GM23338 (cell line): ENCODE results near the gene SIL1.
"Not testable (repeated sequence)": the region's sequence is repeated elsewhere in the genome, so short reads cannot be mapped to it uniquely, and the experiment has no call there.

Source experiments
- CREB1 ChIP-seq: fragments of 250-450 bp; sonication (Bioruptor Pico); IDR thresholded peaks from 2 replicates; pipeline ENCODE4 v1.5.0; 2020; ENCODE audit warnings: low read depth, mild to moderate bottlenecking, moderate library complexity
- CTCF ChIP-seq, 2 experiments: fragments of 200-600 bp in 1 of 2; sonication (generic) in 1 of 2; conservative IDR thresholded peaks; 2 replicates each; pipeline versions ENCODE4 v1.5.1 to v1.6.1; 2016 to 2017; ENCODE audit warnings: antibody characterized with exemption in 2 of 2, low read depth in 2 of 2, mild to moderate bottlenecking in 2 of 2, moderate library complexity in 1 of 2
- ETS1 ChIP-seq: IDR thresholded peaks from 2 replicates; pipeline ENCODE4 v1.6.1; 2016; ENCODE audit warnings: antibody characterized with exemption
- EZH2 ChIP-seq: fragments of 200-600 bp; sonication (generic); IDR thresholded peaks from one replicate; pipeline ENCODE4 v1.8.0; 2017; ENCODE audit warnings: antibody characterized with exemption, mild to moderate bottlenecking, low read depth; ENCODE audit not compliant: unreplicated experiment
- EZH2phosphoT487 ChIP-seq: fragments of 200-600 bp; sonication (generic); IDR thresholded peaks from one replicate; pipeline ENCODE4 v1.8.1; 2018; ENCODE audit warnings: antibody characterized with exemption; ENCODE audit not compliant: unreplicated experiment
- JUNB ChIP-seq: IDR thresholded peaks from one replicate; pipeline ENCODE4 v1.6.1; 2016; ENCODE audit warnings: antibody characterized with exemption; ENCODE audit not compliant: unreplicated experiment
- POLR2AphosphoS5 ChIP-seq: IDR thresholded peaks from 2 replicates; pipeline ENCODE4 v1.6.1; 2016; ENCODE audit warnings: antibody characterized with exemption, low read depth
- REST ChIP-seq: IDR thresholded peaks from one replicate; pipeline ENCODE4 v1.6.1; 2018; ENCODE audit warnings: antibody characterized with exemption; ENCODE audit not compliant: unreplicated experiment
- STAT1 ChIP-seq: IDR thresholded peaks from one replicate; pipeline ENCODE4 v1.6.1; 2016; ENCODE audit warnings: antibody characterized with exemption; ENCODE audit not compliant: unreplicated experiment
- ZNF114 ChIP-seq: fragments of 250-450 bp; sonication (Bioruptor Pico); IDR thresholded peaks from 2 replicates; pipeline ENCODE4 v1.5.0; 2020; ENCODE audit warnings: mild to moderate bottlenecking, moderate library complexity
- ZNF331 ChIP-seq: fragments of 250-450 bp; sonication (Bioruptor Pico); IDR thresholded peaks from 2 replicates; pipeline ENCODE4 v1.5.0; 2020; ENCODE audit warnings: low read depth, mild to moderate bottlenecking, moderate library complexity

- TF ChIP-seq REST; EZH2; CTCF (conservative IDR thresholded peaks at IDR 0.05; ENCODE audit: low read depth in 2 of 2); POLR2AphosphoS5; ZNF114 (CRISPR knock-in tag); EZH2phosphoT487; JUNB; CREB1 (CRISPR knock-in tag); ETS1; ZNF331 (CRISPR knock-in tag); STAT1: not testable (repeated sequence)
Observed at GRCh38 chr5:139177281-139177680, 20.9 kb downstream of the SIL1 start.
